ENCODE measurements around the gene ITPRIP. TPM values are rescaled to one million over a fixed set of nuclear protein-coding genes. Genes with fewer than 3 reads are reported as not detected.

ITPRIP gene
- total RNA-seq, 4 donors from 2014 or later = 28.0 to 44.2 (median 29.4) TPM

DNA sequence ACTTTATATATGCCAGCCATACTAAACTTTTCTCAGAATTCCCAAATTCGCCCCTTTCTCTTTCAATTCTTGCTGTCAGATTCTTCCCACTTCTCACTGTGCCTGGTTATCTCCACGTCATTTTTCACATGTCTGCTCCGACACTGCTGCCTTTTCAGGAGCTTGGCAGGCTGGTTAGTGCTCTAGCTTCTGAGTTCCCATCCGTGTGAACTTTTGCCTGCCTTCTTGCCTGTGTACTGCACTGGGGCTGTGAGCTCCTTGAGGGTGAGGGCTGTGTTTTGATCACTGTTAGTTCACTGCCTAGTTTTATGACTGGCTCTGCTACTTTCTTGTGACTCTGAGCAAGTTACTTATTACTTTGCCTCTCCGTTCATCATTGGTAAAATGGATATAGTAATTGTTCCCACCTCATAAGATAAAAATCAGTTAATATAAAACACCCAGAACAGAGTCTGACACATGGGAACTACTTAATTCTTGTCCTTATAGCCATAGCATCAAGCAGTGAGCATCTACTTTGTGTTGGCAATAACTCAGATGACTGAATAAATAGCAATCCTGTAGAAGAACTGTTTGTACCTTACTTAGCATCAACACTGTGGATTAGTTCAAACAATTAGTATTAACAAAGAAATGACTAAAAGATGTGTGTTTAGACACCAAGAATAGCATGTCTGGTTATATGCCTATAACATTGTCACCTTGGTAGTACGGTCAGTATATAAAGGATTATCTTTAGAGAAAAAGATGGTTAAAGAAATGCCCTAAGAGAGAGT is 78.1 kb downstream of the ITPRIP start:
- peak overlapping the region; percentile 68 to 74 (median 71) for H3K27ac ChIP-seq
- H3K4me3 ChIP-seq (replicated peaks in 1 of 3) = no peak overlapping the region
- peak; percentile 20 to 51 for DNase-seq
- H3K27me3 ChIP-seq = no peaks in the 10 kb centered on the region
- intact Hi-C loops (cut with DNase I) = no loop called here
- H3K9me3 ChIP-seq = no peaks in the 10 kb centered on the region
- WGBS, 2 donors = 69 to 77% methylated on average over 6 of the region's 6 CpGs
- TF ChIP-seq POLR2A (IDR thresholded peaks at IDR 0.05) = no peak
- TF ChIP-seq, protein P1, sequence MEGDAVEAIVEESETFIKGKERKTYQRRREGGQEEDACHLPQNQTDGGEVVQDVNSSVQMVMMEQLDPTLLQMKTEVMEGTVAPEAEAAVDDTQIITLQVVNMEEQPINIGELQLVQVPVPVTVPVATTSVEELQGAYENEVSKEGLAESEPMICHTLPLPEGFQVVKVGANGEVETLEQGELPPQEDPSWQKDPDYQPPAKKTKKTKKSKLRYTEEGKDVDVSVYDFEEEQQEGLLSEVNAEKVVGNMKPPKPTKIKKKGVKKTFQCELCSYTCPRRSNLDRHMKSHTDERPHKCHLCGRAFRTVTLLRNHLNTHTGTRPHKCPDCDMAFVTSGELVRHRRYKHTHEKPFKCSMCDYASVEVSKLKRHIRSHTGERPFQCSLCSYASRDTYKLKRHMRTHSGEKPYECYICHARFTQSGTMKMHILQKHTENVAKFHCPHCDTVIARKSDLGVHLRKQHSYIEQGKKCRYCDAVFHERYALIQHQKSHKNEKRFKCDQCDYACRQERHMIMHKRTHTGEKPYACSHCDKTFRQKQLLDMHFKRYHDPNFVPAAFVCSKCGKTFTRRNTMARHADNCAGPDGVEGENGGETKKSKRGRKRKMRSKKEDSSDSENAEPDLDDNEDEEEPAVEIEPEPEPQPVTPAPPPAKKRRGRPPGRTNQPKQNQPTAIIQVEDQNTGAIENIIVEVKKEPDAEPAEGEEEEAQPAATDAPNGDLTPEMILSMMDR (IDR thresholded peaks at IDR 0.05) = no peak
- peaks cover 25 to 51% of the 10 kb centered on the region in 2 donors for H3K4me1 ChIP-seq
- peaks cover 16 to 21% of the 10 kb centered on the region in 2 donors for H3K36me3 ChIP-seq

Small RNAs within 50 kb of the gene (microRNA-seq; reads per million reads assigned to microRNA genes)
- gene MIR4482 = not detected

Small RNAs within 50 kb of the gene (small RNA-seq; reads per million reads assigned to genes)
- gene MIR4482 = not detected

Other genes starting within 250 kb of the ITPRIP start
- 10 to 100 TPM in 1 of 4 donors, 1 to 10 TPM in 3; 4.5 to 12.1 (median 5.1) TPM for gene SFR1, start 216.3 kb downstream of the ITPRIP start, total RNA-seq
- 10 to 100 TPM in 2 of 4 donors, 1 to 10 TPM in 2; 8.2 to 16.9 (median 11.5) TPM for gene CFAP43, start 106.1 kb downstream of the ITPRIP start, total RNA-seq
- gene GSTO1, start 83.6 kb downstream of the ITPRIP start, total RNA-seq = 100 to 1,000 TPM in 2 of 4 donors, 10 to 100 TPM in 2; 86.1 to 129 (median 102) TPM
- 10 to 100 TPM in 3 of 4 donors, 1 to 10 TPM in 1; 7.5 to 16.3 (median 12.8) TPM for gene GSTO2, start 69.3 kb downstream of the ITPRIP start, total RNA-seq
- gene CFAP58, start 15.4 kb upstream of the ITPRIP start, total RNA-seq = 1 to 10 TPM; 1.0 to 1.6 (median 1.2) TPM